ENCODE results near the gene WAPL. TPM values are rescaled to one million over a fixed set of nuclear protein-coding genes. Genes with fewer than 3 reads are reported as not detected.

The WAPL gene
- polyA plus RNA-seq, 1 donor from 2014 or later = 30.6 TPM

DNA sequence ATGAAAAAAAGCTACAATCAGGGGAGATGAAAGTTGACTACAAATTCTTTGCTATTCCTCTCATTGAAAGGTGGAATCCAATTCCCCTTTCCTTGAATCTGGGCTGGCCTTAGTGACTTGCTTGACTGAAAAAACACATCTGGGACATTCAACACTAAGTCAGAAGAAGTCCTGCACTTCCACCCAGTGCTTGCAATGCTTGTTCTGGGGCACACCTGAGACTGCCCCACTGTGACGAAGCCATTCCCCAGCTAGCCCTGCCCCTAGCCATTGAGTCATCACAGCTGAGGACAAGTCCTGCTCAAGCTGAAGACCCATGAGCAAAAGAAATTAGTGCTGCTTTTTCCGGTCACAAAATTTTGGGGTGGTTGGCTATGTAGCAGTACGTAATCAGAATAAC is 135.8 kb downstream of the WAPL start:
- no peaks in the 10 kb centered on the region for H3K9me3 ChIP-seq (ENCODE audit: low read length)
- no peaks in the 10 kb centered on the region for H3K36me3 ChIP-seq (ENCODE audit: insufficient read depth, low read length)
- no peak overlapping the region for H3K4me3 ChIP-seq (ENCODE audit: low read length)
- H3K4me2 ChIP-seq (ENCODE audit: low read length) = no peak overlapping the region
- no peak overlapping the region for H3K9ac ChIP-seq (ENCODE audit: low read length)
- no peaks in the 10 kb centered on the region for H4K20me1 ChIP-seq (ENCODE audit: insufficient read depth)
- H3K9me2 ChIP-seq (ENCODE audit: insufficient read depth, low read length) = no peaks in the 10 kb centered on the region
- H2AFZ ChIP-seq (ENCODE audit: low read depth, low read length) = no peak overlapping the region
- no peak for TF ChIP-seq MXI1 (conservative IDR thresholded peaks at IDR 0.05; ENCODE audit: poor library complexity, severe bottlenecking)
- no peak for TF ChIP-seq POLR2AphosphoS5 (IDR thresholded peaks at IDR 0.05)
- no peak for TF ChIP-seq SMC3 (conservative IDR thresholded peaks at IDR 0.05; ENCODE audit: poor library complexity)
- no peak for TF ChIP-seq RAD21 (conservative IDR thresholded peaks at IDR 0.05)
- TF ChIP-seq, protein P1, sequence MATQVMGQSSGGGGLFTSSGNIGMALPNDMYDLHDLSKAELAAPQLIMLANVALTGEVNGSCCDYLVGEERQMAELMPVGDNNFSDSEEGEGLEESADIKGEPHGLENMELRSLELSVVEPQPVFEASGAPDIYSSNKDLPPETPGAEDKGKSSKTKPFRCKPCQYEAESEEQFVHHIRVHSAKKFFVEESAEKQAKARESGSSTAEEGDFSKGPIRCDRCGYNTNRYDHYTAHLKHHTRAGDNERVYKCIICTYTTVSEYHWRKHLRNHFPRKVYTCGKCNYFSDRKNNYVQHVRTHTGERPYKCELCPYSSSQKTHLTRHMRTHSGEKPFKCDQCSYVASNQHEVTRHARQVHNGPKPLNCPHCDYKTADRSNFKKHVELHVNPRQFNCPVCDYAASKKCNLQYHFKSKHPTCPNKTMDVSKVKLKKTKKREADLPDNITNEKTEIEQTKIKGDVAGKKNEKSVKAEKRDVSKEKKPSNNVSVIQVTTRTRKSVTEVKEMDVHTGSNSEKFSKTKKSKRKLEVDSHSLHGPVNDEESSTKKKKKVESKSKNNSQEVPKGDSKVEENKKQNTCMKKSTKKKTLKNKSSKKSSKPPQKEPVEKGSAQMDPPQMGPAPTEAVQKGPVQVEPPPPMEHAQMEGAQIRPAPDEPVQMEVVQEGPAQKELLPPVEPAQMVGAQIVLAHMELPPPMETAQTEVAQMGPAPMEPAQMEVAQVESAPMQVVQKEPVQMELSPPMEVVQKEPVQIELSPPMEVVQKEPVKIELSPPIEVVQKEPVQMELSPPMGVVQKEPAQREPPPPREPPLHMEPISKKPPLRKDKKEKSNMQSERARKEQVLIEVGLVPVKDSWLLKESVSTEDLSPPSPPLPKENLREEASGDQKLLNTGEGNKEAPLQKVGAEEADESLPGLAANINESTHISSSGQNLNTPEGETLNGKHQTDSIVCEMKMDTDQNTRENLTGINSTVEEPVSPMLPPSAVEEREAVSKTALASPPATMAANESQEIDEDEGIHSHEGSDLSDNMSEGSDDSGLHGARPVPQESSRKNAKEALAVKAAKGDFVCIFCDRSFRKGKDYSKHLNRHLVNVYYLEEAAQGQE (IDR thresholded peaks at IDR 0.05; ENCODE audit: borderline replicate concordance) = no peak
- no peak for TF ChIP-seq TAF1 (IDR thresholded peaks at IDR 0.05; ENCODE audit: low read depth)
- no peak for TF ChIP-seq CTCF (IDR thresholded peaks at IDR 0.05; ENCODE audit: poor library complexity, severe bottlenecking)
- TF ChIP-seq EZH2 (IDR thresholded peaks at IDR 0.05; ENCODE audit: borderline replicate concordance, insufficient read depth, low read length, poor library complexity, severe bottlenecking) = no peak
- TF ChIP-seq EP300 (conservative IDR thresholded peaks at IDR 0.05; ENCODE audit: poor library complexity, severe bottlenecking) = no peak
- peaks cover 20% of the 10 kb centered on the region for H3K27me3 ChIP-seq (ENCODE audit: insufficient read depth, low read depth, low read length)
- no peaks in the 10 kb centered on the region for H3K79me2 ChIP-seq (replicated peaks; ENCODE audit: insufficient read depth, low read length)
- H3F3A ChIP-seq (ENCODE audit: insufficient read depth, low read length, poor library complexity, severe bottlenecking) = no peaks in the 10 kb centered on the region
- H3K27ac ChIP-seq (ENCODE audit: low read length) = no peak overlapping the region

Small RNAs within 50 kb of the gene (small RNA-seq; reads per million reads assigned to genes)
- gene RNU6-780P = 0 reads per million in 3 experiments

Other genes starting within 250 kb of the WAPL start
- 7.3 and 10.4 TPM in 2 replicates for gene GRID1, start 155.0 kb downstream of the WAPL start, polyA plus RNA-seq
- gene OPN4, start 132.8 kb upstream of the WAPL start, polyA plus RNA-seq = not detected in 2 replicates
- 0.12 TPM in 1 of 2 replicates, not detected in the other for gene LDB3, start 146.7 kb upstream of the WAPL start, polyA plus RNA-seq
- gene BMPR1A, start 234.8 kb upstream of the WAPL start, polyA plus RNA-seq = 27.7 and 29.9 TPM in 2 replicates

Measured in neural cell (in vitro differentiated cells).